Activated CD8-positive, alpha-beta T cell treated with anti-CD3 and anti-CD28 coated beads for 36 hours (primary cell): Measurements from ENCODE around the gene DSC2. TPM values are rescaled to one million over a fixed set of nuclear protein-coding genes. Genes with fewer than 3 reads are reported as not detected.

Experiments
- ATAC-seq: fragments of 200-7000 bp; cut with Tn5 transposase; one replicate; pipeline ENCODE4 v1.10.0; 2021; ENCODE audit warnings: mild to moderate bottlenecking, moderate library complexity
- CTCF ChIA-PET: fragments of 350-600 bp; sonication (Branson Sonifier 250); formaldehyde crosslinking; loops from one replicate; lab custom pipeline; 2021; ENCODE audit warnings: antibody characterized with exemption; lab: Charles Lee
- POLR2A ChIA-PET: fragments of 350-600 bp; sonication (Branson Sonifier 250); formaldehyde crosslinking; loops from one replicate; lab custom pipeline; 2021; ENCODE audit warnings: antibody characterized with exemption; lab: Charles Lee
- DNase-seq: peaks from one replicate; pipeline ENCODE4 v3.0.0-alpha.2; 2020
- H3K27ac Mint-ChIP-seq: one replicate; pipeline ENCODE4 v1.8.0; 2021; ENCODE audit warnings: mild to moderate bottlenecking, mixed read lengths
- H3K27me3 Mint-ChIP-seq: one replicate; pipeline ENCODE4 v1.8.0; 2021; ENCODE audit warnings: mixed read lengths
- H3K36me3 Mint-ChIP-seq: one replicate; pipeline ENCODE4 v1.8.0; 2021; ENCODE audit warnings: low read depth, mixed read lengths
- H3K4me1 Mint-ChIP-seq: one replicate; pipeline ENCODE4 v1.8.0; 2021; ENCODE audit warnings: low read depth, mixed read lengths
- H3K4me3 Mint-ChIP-seq: one replicate; pipeline ENCODE4 v1.8.0; 2021; ENCODE audit warnings: mild to moderate bottlenecking, moderate library complexity, mixed read lengths
- H3K9me3 Mint-ChIP-seq: one replicate; pipeline ENCODE4 v1.8.0; 2021; ENCODE audit warnings: mixed read lengths
- intact Hi-C: fragments of 100-400 bp; cut with micrococcal nuclease; formaldehyde crosslinking; loops from one replicate; pipeline ENCODE4 v1.10.0; 2022
- total RNA-seq, 2 experiments: library from RNA; stranded (reverse); gene quantifications; one replicate each; pipeline ENCODE4 v1.2.3, GENCODE V29; 2021
- TF ChIP-seq, protein P1 (sequence below): fragments of 200-600 bp; IDR thresholded peaks from one replicate; pipeline ENCODE4 v1.8.0; 2022; ENCODE audit warnings: antibody characterized with exemption, mild to moderate bottlenecking

DSC2 gene
- not detected for total RNA-seq

- DNase-seq (no peak), ATAC-seq (no peak)
- Mint-ChIP-seq H3K4me1 (no peaks in the 10 kb centered on the region), H3K36me3 (peaks cover 1% of the 10 kb centered on the region), H3K27ac (no peak within 1 kb of the TSS), H3K4me3 (no peak within 1 kb of the TSS), H3K27me3 (peaks cover 17% of the 10 kb centered on the region), H3K9me3 (no peaks in the 10 kb centered on the region)
- intact Hi-C loops, result no loop called here
- ChIA-PET CTCF (no interaction called here), POLR2A (no interaction called here)
- TF ChIP-seq, protein P1, sequence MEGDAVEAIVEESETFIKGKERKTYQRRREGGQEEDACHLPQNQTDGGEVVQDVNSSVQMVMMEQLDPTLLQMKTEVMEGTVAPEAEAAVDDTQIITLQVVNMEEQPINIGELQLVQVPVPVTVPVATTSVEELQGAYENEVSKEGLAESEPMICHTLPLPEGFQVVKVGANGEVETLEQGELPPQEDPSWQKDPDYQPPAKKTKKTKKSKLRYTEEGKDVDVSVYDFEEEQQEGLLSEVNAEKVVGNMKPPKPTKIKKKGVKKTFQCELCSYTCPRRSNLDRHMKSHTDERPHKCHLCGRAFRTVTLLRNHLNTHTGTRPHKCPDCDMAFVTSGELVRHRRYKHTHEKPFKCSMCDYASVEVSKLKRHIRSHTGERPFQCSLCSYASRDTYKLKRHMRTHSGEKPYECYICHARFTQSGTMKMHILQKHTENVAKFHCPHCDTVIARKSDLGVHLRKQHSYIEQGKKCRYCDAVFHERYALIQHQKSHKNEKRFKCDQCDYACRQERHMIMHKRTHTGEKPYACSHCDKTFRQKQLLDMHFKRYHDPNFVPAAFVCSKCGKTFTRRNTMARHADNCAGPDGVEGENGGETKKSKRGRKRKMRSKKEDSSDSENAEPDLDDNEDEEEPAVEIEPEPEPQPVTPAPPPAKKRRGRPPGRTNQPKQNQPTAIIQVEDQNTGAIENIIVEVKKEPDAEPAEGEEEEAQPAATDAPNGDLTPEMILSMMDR, result no peak
Measured at GRCh38 chr18:31102025-31102684, at the start of gene DSC2. Gene DSC2, minus strand, starts transcription at chr18:31102421. Its CDS starts 450 bp downstream, at chr18:31101971.

DNA sequence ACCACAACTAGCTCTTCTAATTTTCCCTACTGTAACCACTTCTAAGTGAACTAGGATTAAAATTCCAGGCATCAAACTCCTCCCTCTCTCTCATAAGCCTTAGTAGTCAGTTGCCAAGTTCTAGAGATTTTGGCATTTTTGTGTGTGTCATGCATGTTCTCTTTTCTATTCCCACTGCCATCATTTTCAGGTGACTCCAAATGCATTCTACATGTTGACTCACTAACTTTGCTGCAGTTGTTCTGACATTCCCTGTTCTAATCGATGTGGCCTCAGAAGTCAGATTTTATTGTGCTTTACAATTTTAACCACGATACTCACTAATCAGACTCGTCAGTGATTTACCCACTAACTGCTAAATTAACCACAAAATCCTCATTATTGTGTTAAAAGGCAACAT lies 47.1 kb upstream of the DSC2 start:
- intact Hi-C loops, result no loop called here
- no peak for DNase-seq
- ChIA-PET POLR2A (no interaction called here), CTCF (no interaction called here)
- no peaks in the 10 kb centered on the region for H3K4me1 Mint-ChIP-seq
- H3K9me3 Mint-ChIP-seq, result peaks cover 6% of the 10 kb centered on the region
- no peak overlapping the region for H3K4me3 Mint-ChIP-seq
- no peak overlapping the region for H3K27ac Mint-ChIP-seq
- no peaks in the 10 kb centered on the region for H3K27me3 Mint-ChIP-seq
- no peaks in the 10 kb centered on the region for H3K36me3 Mint-ChIP-seq
- TF ChIP-seq, protein P1, result no peak
- ATAC-seq, result no peak

DNA sequence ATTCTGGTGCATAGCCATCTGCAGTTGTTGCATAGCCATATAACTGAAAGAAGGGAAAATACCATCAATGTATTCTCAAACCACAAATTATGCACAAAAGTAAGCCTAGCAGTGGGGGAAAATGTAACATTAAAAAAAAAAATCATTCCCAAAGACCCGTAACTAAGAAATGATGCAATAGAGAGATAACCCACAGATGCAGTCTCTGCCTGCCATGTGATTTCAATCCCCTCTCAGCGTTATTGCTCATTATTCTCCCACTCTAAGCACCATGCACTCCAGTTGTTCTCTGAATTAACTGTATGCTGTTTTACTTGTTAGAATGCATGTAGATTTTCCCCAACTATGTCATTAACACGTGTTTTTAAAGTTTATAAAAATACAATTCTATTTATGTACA lies 46.4 kb upstream of the DSC2 start:
- no peak overlapping the region for H3K27ac Mint-ChIP-seq
- DNase-seq (no peak), ATAC-seq (no peak)
- TF ChIP-seq, protein P1, result no peak
- H3K4me1 Mint-ChIP-seq, result no peaks in the 10 kb centered on the region
- no peaks in the 10 kb centered on the region for H3K36me3 Mint-ChIP-seq
- CTCF ChIA-PET, result no interaction called here
- H3K9me3 Mint-ChIP-seq, result peaks cover 6% of the 10 kb centered on the region
- intact Hi-C loops, result no loop called here
- POLR2A ChIA-PET, result no interaction called here
- H3K27me3 Mint-ChIP-seq, result no peaks in the 10 kb centered on the region
- H3K4me3 Mint-ChIP-seq, result no peak overlapping the region

- Mint-ChIP-seq H3K27me3 (no peaks in the 10 kb centered on the region), H3K27ac (no peak overlapping the region), H3K36me3 (no peaks in the 10 kb centered on the region), H3K9me3 (peaks cover 6% of the 10 kb centered on the region), H3K4me3 (no peak overlapping the region), H3K4me1 (no peaks in the 10 kb centered on the region)
- TF ChIP-seq, protein P1, result no peak
- intact Hi-C loops, result no loop called here
- ChIA-PET CTCF (no interaction called here), POLR2A (no interaction called here)
- DNase-seq, result no peak
- ATAC-seq, result no peak
Measured at GRCh38 chr18:31146809-31147208, 44.6 kb upstream of the DSC2 start.

DNA sequence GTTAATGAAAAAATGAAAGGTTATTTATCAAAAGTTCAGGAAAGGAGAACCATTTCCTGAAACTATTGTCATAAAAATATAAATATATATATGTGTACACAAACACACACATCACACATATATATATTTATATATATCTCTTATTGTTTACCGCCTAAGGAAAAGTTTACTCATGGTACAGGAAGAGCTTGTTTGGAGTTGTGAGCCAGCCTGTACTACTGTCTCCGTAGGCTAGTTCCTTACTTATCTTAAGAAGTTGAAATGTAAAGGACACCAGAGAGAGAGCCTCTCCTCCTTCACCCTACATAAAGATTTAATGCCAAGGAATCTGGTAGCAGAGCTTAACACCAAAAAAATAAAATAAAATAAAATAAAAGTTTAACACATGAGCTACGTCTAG lies 40.8 kb upstream of the DSC2 start:
- ATAC-seq (no peak), DNase-seq (no peak)
- TF ChIP-seq, protein P1, result no peak
- ChIA-PET CTCF (no interaction called here), POLR2A (no interaction called here)
- Mint-ChIP-seq H3K4me3 (no peak overlapping the region), H3K27ac (no peak overlapping the region), H3K36me3 (no peaks in the 10 kb centered on the region), H3K9me3 (peaks cover 6% of the 10 kb centered on the region), H3K4me1 (no peaks in the 10 kb centered on the region), H3K27me3 (no peaks in the 10 kb centered on the region)
- intact Hi-C loops, result no loop called here
